HepG2 (cell line): ENCODE data around the gene CRYBA2. TPM values are rescaled to one million over a fixed set of nuclear protein-coding genes. Genes with fewer than 3 reads are reported as not detected.

ENCODE experiments used
- CSRNP1 ChIP-seq: sonication (generic); formaldehyde crosslinking; IDR thresholded peaks from 2 replicates; pipeline ENCODE4 v1.8.1; 2023; ENCODE audit warnings: mild to moderate bottlenecking, missing genetic modification reagents
- MTF2 ChIP-seq: sonication (generic); formaldehyde crosslinking; IDR thresholded peaks from 2 replicates; pipeline ENCODE4 v1.5.0; 2020; ENCODE audit warnings: missing genetic modification reagents, borderline replicate concordance
- MYPOP ChIP-seq: sonication (generic); formaldehyde crosslinking; IDR thresholded peaks from 2 replicates; pipeline ENCODE4 v1.8.1; 2023; ENCODE audit warnings: mild to moderate bottlenecking, moderate library complexity, missing genetic modification reagents
- RFX5 ChIP-seq: IDR thresholded peaks from 2 replicates; pipeline ENCODE4 v1.6.1; 2011; ENCODE audit warnings: low read depth, low read length, improper control_type of control experiment
- SP2 ChIP-seq: sonication (generic); formaldehyde crosslinking; IDR thresholded peaks from 2 replicates; pipeline ENCODE4 v1.5.1; 2020; ENCODE audit warnings: mild to moderate bottlenecking, missing genetic modification reagents
- ZNF292 ChIP-seq: sonication (generic); formaldehyde crosslinking; IDR thresholded peaks from 2 replicates; pipeline ENCODE4 v1.8.1; 2022; ENCODE audit warnings: mild to moderate bottlenecking, low read depth, missing genetic modification reagents, borderline replicate concordance
- ZNF687 ChIP-seq: sonication (generic); formaldehyde crosslinking; IDR thresholded peaks from 2 replicates; pipeline ENCODE4 v1.5.1; 2020; ENCODE audit warnings: mild to moderate bottlenecking, missing genetic modification reagents, moderate library complexity
- ZNF800 ChIP-seq: sonication (generic); formaldehyde crosslinking; IDR thresholded peaks from 2 replicates; pipeline ENCODE4 v1.4.0; 2020; ENCODE audit warnings: missing genetic modification reagents
- polyA plus RNA-seq, 8 experiments: library from polyadenylated mRNA; depleted of rRNA in 3 of 8; stranded (reverse) in 7 of 8; unstranded in 1 of 8; fragments of >200 nt; fragmentation: Illumina TruSeq in 4 of 8; extraction: Trizol in 4 of 8; gene quantifications; 2 replicates each; pipeline versions ENCODE4 v1.2.1 to v1.2.3, GENCODE V29; 2011 to 2016; ENCODE audit warnings: low read depth in 4 of 8, missing spikeins in 1 of 8, mixed read lengths in 1 of 8; ENCODE audit not compliant: insufficient read depth in 1 of 8
- total RNA-seq, 5 experiments: library from RNA; depleted of rRNA; stranded (reverse); fragments of >200 nt; fragmentation: Illumina TruSeq; extraction: Trizol; gene quantifications; 2 replicates each; pipeline ENCODE4 v1.2.3, GENCODE V29; 2016; ENCODE audit warnings: low read depth in 1 of 5

Gene CRYBA2
- total and polyA plus RNA-seq, 2 of the 13 experiments (the other 11 are each of a cell fraction or from before 2014, with no cell fraction given) = not detected

- peak; percentile 67; the same call in 1 of the 2 replicates for TF ChIP-seq CSRNP1 (CRISPR knock-in tag)
- peak; percentile 75; the same call in 1 of the 2 replicates for TF ChIP-seq ZNF800 (CRISPR knock-in tag)
- peak; percentile 41 for TF ChIP-seq ZNF687 (CRISPR knock-in tag)
- no peak for TF ChIP-seq SP2 (CRISPR knock-in tag)
- 0 out of 2 replicates have a peak, but pooled peaks have one; percentile 4 for TF ChIP-seq MTF2 (CRISPR knock-in tag)
- TF ChIP-seq MYPOP (CRISPR knock-in tag) = 0 out of 2 replicates have a peak, but pooled peaks have one; percentile 57
- TF ChIP-seq RFX5 = no peak
- no peak for TF ChIP-seq ZNF292 (CRISPR knock-in tag)
- TF ChIP-seq, all 625 proteins: peak for 21
Observed at GRCh38 chr2:218993345-218994315, at the start of gene CRYBA2 (continued).
